ENCODE data around the gene MAB21L1. TPM values are rescaled to one million over a fixed set of nuclear protein-coding genes. Genes with fewer than 3 reads are reported as not detected.

The MAB21L1 gene
- total RNA-seq, 4 donors from 2014 or later, result 0.53 to 4.1 (median 0.80) TPM; not detected in 1

DNA sequence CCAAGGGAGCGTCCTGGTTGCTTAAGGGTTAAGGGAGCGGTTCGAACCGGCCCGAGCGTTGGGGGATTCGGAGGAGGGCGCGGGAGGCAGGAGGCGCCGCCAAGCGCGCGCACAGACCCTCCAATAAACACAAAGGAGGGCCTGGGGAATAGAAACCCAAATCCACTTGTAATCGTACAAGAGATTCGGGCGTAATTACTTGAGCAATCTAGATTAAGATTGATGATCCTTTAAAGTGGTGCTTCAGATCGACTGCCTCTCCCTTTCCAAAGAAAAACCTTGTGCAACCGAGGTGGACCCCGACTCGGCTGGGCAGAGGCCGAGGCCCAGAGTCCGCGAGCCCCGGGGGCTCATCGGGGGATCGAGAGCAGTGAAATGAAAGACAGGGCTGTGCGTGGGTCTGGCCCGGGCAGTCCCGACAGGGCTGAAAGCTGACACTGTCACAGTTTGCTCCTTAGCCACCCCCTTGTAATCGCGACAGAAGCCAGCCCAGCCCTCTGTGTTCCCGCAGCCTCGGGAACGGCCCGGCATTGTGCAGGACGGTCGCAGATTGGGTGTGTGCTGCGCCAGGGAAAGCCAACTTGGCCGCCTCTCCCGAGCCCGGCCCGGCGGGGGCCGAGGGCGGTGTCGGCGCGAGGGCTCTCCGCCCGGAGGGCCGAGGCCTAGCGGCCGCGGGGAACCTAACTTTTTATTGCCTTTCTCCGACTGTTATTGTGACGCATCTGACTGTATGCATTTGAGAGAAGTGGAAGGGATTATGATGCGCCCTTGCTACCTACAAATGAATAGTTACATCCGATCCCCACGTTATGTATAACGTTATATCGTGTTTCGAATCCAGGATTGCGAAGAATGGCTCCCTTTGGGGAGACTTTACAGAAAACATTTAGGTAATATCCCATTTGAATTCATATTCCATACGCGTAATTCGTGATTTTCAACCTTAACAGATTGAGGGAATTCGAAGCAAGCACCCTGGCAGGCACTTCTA lies 5.5 kb downstream of the MAB21L1 start:
- Histone ChIP-seq H3K27me3 (peaks cover 0 to 10% of the 10 kb centered on the region in 2 donors), H3K9me3 (peaks cover 0 to 6% (median 0%) of the 10 kb centered on the region in 4 donors), H3K27ac (peak overlapping the region in 3 of 4 donors; percentile 32 to 48 (median 34)), H3K36me3 (no peaks in the 10 kb centered on the region), H3K4me3 (peak overlapping the region in 3 of 4 donors; percentile 18 to 39 (median 31)), H3K4me1 (no peaks in the 10 kb centered on the region)
- DNase-seq, result peak in 1 of 3 donors; percentile 50
- no peak for TF ChIP-seq POLR2A (IDR thresholded peaks at IDR 0.05)
- TF ChIP-seq, protein P1, sequence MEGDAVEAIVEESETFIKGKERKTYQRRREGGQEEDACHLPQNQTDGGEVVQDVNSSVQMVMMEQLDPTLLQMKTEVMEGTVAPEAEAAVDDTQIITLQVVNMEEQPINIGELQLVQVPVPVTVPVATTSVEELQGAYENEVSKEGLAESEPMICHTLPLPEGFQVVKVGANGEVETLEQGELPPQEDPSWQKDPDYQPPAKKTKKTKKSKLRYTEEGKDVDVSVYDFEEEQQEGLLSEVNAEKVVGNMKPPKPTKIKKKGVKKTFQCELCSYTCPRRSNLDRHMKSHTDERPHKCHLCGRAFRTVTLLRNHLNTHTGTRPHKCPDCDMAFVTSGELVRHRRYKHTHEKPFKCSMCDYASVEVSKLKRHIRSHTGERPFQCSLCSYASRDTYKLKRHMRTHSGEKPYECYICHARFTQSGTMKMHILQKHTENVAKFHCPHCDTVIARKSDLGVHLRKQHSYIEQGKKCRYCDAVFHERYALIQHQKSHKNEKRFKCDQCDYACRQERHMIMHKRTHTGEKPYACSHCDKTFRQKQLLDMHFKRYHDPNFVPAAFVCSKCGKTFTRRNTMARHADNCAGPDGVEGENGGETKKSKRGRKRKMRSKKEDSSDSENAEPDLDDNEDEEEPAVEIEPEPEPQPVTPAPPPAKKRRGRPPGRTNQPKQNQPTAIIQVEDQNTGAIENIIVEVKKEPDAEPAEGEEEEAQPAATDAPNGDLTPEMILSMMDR (IDR thresholded peaks at IDR 0.05), result no peak

DNA sequence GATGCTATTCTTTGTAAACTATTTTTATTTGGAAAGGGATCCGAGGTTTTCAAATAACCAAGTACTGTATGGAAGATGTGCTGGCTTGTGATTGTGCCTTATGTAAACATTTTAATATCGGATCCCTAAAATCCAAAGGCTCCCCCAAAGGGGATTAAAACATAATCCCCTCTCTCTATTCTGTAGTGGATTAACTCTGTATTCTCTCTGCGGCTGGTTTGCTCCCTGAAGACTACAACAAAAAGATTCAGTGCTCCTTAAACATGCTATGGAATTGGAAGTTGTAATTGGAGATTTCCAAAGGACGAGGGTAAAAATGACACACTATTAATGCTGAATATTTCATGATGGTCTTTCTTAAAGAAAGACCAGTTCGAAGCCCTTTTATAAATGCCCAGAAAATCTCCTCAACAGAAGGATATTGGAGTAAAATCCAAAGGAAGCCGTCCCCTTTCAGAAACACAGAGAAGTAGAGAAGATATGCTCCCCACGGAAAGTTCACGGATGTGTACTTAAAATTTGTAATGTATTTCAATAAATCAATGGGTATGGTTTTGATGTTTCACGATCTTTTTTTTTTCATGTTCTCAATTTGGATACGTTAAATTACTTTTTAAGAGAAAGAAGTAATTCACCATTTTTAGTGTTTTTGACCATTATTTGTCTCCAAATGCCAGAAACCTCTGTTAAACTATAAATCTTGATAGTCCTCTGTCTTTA lies 6.5 kb downstream of the MAB21L1 start:
- Histone ChIP-seq H3K27me3 (peaks cover 0 to 5% of the 10 kb centered on the region in 2 donors), H3K4me3 (no peak overlapping the region), H3K4me1 (no peaks in the 10 kb centered on the region), H3K36me3 (no peaks in the 10 kb centered on the region), H3K27ac (peak overlapping the region in 1 of 4 donors; percentile 34), H3K9me3 (peaks cover 0 to 6% (median 0%) of the 10 kb centered on the region in 4 donors)
- DNase-seq, result no peak
- TF ChIP-seq POLR2A (IDR thresholded peaks at IDR 0.05), result no peak
- TF ChIP-seq, protein P1 (IDR thresholded peaks at IDR 0.05), result no peak

DNA sequence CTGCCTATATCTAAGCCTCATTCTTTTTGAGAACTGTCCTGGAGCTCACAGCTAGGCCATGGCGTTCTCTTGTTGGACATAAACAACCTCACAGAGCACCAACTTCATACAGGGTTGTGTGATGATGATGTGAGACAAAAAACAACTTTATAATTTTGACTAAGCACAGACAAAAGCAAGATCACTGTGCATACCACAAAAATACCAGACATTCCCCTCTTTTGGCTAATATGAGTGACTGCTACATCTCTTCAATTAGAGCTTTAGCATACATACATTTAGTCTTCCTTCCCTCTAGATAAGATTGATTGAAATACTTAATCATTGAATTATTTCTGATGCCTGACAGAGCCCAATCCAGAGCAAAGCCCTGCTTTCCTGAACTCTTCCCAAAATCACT lies 8.3 kb downstream of the MAB21L1 start:
- Histone ChIP-seq H3K9me3 (peaks cover 0 to 6% (median 0%) of the 10 kb centered on the region in 4 donors), H3K27me3 (peaks cover 0 to 5% of the 10 kb centered on the region in 2 donors), H3K36me3 (no peaks in the 10 kb centered on the region), H3K4me1 (no peaks in the 10 kb centered on the region), H3K4me3 (no peak overlapping the region), H3K27ac (no peak overlapping the region)
- TF ChIP-seq, protein P1 (IDR thresholded peaks at IDR 0.05), result no peak
- TF ChIP-seq POLR2A (IDR thresholded peaks at IDR 0.05), result no peak
- DNase-seq, result no peak

DNA sequence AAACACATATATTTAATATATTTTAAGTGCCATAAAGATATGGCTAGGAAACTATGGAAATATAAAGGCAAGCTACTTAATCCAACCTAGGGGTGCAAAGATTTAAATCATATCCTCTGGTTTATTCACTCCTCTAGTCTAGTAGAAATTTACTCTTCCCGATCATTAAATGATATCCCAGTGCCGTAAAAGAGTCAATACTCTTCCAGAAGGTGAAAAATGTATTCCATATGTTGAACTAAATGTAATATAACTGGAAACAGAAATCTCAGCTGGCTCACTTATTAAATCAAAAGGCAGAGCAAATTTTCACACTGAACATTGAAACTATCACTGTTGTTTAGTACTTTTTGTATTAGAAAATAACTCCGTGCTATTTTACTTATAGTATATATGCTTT lies 11.1 kb downstream of the MAB21L1 start:
- Histone ChIP-seq H3K4me3 (no peak overlapping the region), H3K27me3 (no peaks in the 10 kb centered on the region), H3K27ac (no peak overlapping the region), H3K36me3 (no peaks in the 10 kb centered on the region), H3K9me3 (no peaks in the 10 kb centered on the region), H3K4me1 (no peaks in the 10 kb centered on the region)
- DNase-seq, result no peak
- TF ChIP-seq, protein P1 (IDR thresholded peaks at IDR 0.05), result no peak
- TF ChIP-seq POLR2A (IDR thresholded peaks at IDR 0.05), result no peak

DNA sequence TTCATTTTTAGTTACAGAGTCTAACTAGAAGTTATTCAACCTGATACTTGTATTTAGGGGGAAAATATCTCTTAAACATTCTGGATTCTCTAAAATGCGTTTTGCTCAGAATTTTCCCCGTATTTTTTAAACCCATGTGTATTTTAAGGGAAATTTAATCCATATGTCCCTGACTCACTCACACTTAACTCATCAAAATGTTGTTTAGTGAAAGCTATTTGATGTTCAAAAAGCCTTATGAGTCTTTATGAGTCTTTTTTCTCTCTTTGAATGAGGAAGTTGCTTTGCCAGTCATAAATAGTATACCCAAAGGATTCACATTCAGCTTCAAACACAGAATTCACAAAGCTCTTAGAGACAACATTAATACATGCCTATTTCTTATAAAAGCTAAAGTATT lies 16.4 kb downstream of the MAB21L1 start:
- H3K4me1 ChIP-seq, result no peaks in the 10 kb centered on the region
- no peaks in the 10 kb centered on the region for H3K9me3 ChIP-seq
- DNase-seq, result no peak
- TF ChIP-seq POLR2A (IDR thresholded peaks at IDR 0.05), result no peak
- TF ChIP-seq, protein P1 (IDR thresholded peaks at IDR 0.05), result no peak
- no peak overlapping the region for H3K27ac ChIP-seq
- no peaks in the 10 kb centered on the region for H3K36me3 ChIP-seq
- no peaks in the 10 kb centered on the region for H3K27me3 ChIP-seq
- H3K4me3 ChIP-seq, result no peak overlapping the region
